Tibial nerve (tissue), 4 donors: ENCODE results near the gene PLOD3. TPM values are rescaled to one million over a fixed set of nuclear protein-coding genes. Genes with fewer than 3 reads are reported as not detected.

ENCODE experiments used
- DNase-seq, 2 donors: peaks; one replicate each; pipeline ENCODE4 v3.0.0-alpha.2; 2019; ENCODE audit warnings: low spot score in 2 of 2
- H3K27ac ChIP-seq, 4 donors: fragments of 200-600 bp; sonication (generic) in 3 of 4; one replicate each; pipeline ENCODE4 v1.5.1; 2017 to 2019; ENCODE audit warnings: mild to moderate bottlenecking in 1 of 4
- H3K27me3 ChIP-seq, 2 donors: fragments of 200-600 bp; sonication (generic) in 1 of 2; one replicate each; pipeline versions ENCODE4 v1.5.1 to v1.6.0; 2017 to 2019
- H3K36me3 ChIP-seq, 3 donors: fragments of 200-600 bp; sonication (generic); one replicate each; pipeline ENCODE4 v1.5.1; 2018 to 2019
- H3K4me1 ChIP-seq, 4 donors: fragments of 200-600 bp; sonication (generic) in 3 of 4; one replicate each; pipeline ENCODE4 v1.5.1; 2017 to 2019
- H3K4me3 ChIP-seq, 4 donors: fragments of 200-600 bp; sonication (generic) in 3 of 4; one replicate each; pipeline ENCODE4 v1.5.1; 2017 to 2019; ENCODE audit warnings: mild to moderate bottlenecking in 1 of 4, moderate library complexity in 1 of 4
- H3K9me3 ChIP-seq, 4 donors: fragments of 200-600 bp; sonication (generic) in 3 of 4; one replicate each; pipeline ENCODE4 v1.5.1; 2017 to 2019
- CTCF ChIP-seq, 5 experiments: fragments of 200-600 bp in 3 of 5; fragments of 450-650 bp in 2 of 5; sonication (generic) in 3 of 5; IDR thresholded peaks; one replicate each; pipeline ENCODE4 v1.5.1; 2016 to 2019; ENCODE audit warnings: antibody characterized with exemption in 5 of 5, mild to moderate bottlenecking in 3 of 5, moderate library complexity in 2 of 5
- EP300 ChIP-seq, 2 donors: sonication (generic); formaldehyde crosslinking; IDR thresholded peaks; one replicate each; pipeline ENCODE4 v1.6.1; 2017; ENCODE audit warnings: antibody characterized with exemption in 2 of 2, mild to moderate bottlenecking in 1 of 2
- POLR2A ChIP-seq, 2 donors: fragments of 450-650 bp; IDR thresholded peaks; one replicate each; pipeline ENCODE4 v1.6.1; 2017; ENCODE audit warnings: antibody characterized with exemption in 2 of 2, mild to moderate bottlenecking in 2 of 2, moderate library complexity in 2 of 2
- WGBS, 2 donors: methylation state at CpG; one replicate each; pipeline ENCODE4 v1.1.5; 2018; 5-methylcytosine and 5-hydroxymethylcytosine counted together
- total RNA-seq, 4 donors: library from RNA; depleted of rRNA; stranded (reverse); fragments of >200 nt; gene quantifications; one replicate each; pipeline ENCODE4 v1.1.0, GENCODE V29; 2016

PLOD3 gene
- total RNA-seq, 4 donors from 2014 or later: 42.8 to 82.2 (median 57.8) TPM

- TF ChIP-seq CTCF (IDR thresholded peaks at IDR 0.05): no peak
- TF ChIP-seq EP300 (IDR thresholded peaks at IDR 0.05): no peak
- no peak for TF ChIP-seq POLR2A (IDR thresholded peaks at IDR 0.05)
- Histone ChIP-seq H3K9me3 (no peaks in the 10 kb centered on the region), H3K27ac (no peak overlapping the region), H3K4me1 (peaks cover 0 to 11% (median 5%) of the 10 kb centered on the region in 4 donors), H3K27me3 (peaks cover 2 to 56% of the 10 kb centered on the region in 2 donors), H3K36me3 (no peaks in the 10 kb centered on the region), H3K4me3 (no peak overlapping the region)
- WGBS, 2 donors: 69 to 70% methylated on average over 14 of the region's 14 CpGs
- no peak for DNase-seq
These were observed 18.9 kb downstream of the PLOD3 start for GRCh38 chr7:101198476-101198875.

GRCh38 chr7:101197991-101198390 is 19.4 kb downstream of the PLOD3 start:
- Histone ChIP-seq H3K4me1 (peaks cover 0 to 11% (median 5%) of the 10 kb centered on the region in 4 donors), H3K4me3 (no peak overlapping the region), H3K36me3 (no peaks in the 10 kb centered on the region), H3K27me3 (peaks cover 2 to 54% of the 10 kb centered on the region in 2 donors), H3K9me3 (no peaks in the 10 kb centered on the region), H3K27ac (no peak overlapping the region)
- TF ChIP-seq POLR2A (IDR thresholded peaks at IDR 0.05): no peak
- no peak for TF ChIP-seq CTCF (IDR thresholded peaks at IDR 0.05)
- TF ChIP-seq EP300 (IDR thresholded peaks at IDR 0.05): no peak
- 72 to 80% methylated on average over 21 of the region's 21 CpGs for WGBS, 2 donors
- DNase-seq: no peak

GRCh38 chr7:101195884-101196283 is 21.5 kb downstream of the PLOD3 start:
- TF ChIP-seq CTCF (IDR thresholded peaks at IDR 0.05) (no peak), POLR2A (IDR thresholded peaks at IDR 0.05) (no peak), EP300 (IDR thresholded peaks at IDR 0.05) (no peak)
- Histone ChIP-seq H3K36me3 (no peaks in the 10 kb centered on the region), H3K9me3 (no peaks in the 10 kb centered on the region), H3K27ac (no peak overlapping the region), H3K27me3 (peaks cover 0 to 36% of the 10 kb centered on the region in 2 donors), H3K4me3 (no peak overlapping the region), H3K4me1 (no peaks in the 10 kb centered on the region)
- no peak for DNase-seq
- WGBS, 2 donors: 82 to 85% methylated on average over 16 to 17 of the region's 17 CpGs

- TF ChIP-seq POLR2A (IDR thresholded peaks at IDR 0.05) (no peak), EP300 (IDR thresholded peaks at IDR 0.05) (no peak), CTCF (IDR thresholded peaks at IDR 0.05) (no peak)
- 80 to 84% methylated on average over 8 of the region's 8 CpGs for WGBS, 2 donors
These were observed 28.3 kb downstream of the PLOD3 start for GRCh38 chr7:101189109-101189508.

GRCh38 chr7:101186844-101187428 is 30.4 kb downstream of the PLOD3 start:
- Histone ChIP-seq H3K36me3 (no peaks in the 10 kb centered on the region), H3K9me3 (no peaks in the 10 kb centered on the region), H3K27me3 (peaks cover 0 to 50% of the 10 kb centered on the region in 2 donors), H3K4me3 (no peak overlapping the region), H3K4me1 (no peaks in the 10 kb centered on the region), H3K27ac (no peak overlapping the region)
- DNase-seq: no peak
- no peak for TF ChIP-seq POLR2A (IDR thresholded peaks at IDR 0.05)
- no peak for TF ChIP-seq EP300 (IDR thresholded peaks at IDR 0.05)
- no peak for TF ChIP-seq CTCF (IDR thresholded peaks at IDR 0.05)
- 87 to 93% methylated on average over 4 of the region's 4 CpGs for WGBS, 2 donors

More at GRCh38 chr7:101189109-101189508, 28.3 kb downstream of the PLOD3 start:
- H3K4me3 ChIP-seq: no peak overlapping the region
- H3K9me3 ChIP-seq: no peaks in the 10 kb centered on the region
- DNase-seq: no peak
- H3K4me1 ChIP-seq: no peaks in the 10 kb centered on the region
- H3K27me3 ChIP-seq: peaks cover 0 to 36% of the 10 kb centered on the region in 2 donors
- H3K27ac ChIP-seq: no peak overlapping the region
- no peaks in the 10 kb centered on the region for H3K36me3 ChIP-seq
